Ishikawa (cell line): ENCODE data around the gene MROH8.
A peak's percentile ranks its signal among the peaks of the same experiment; 100 is the strongest.

Experiments used
- CEBPB ChIP-seq: IDR thresholded peaks from 2 replicates; pipeline ENCODE4 v1.6.1; 2012
- CREB1 ChIP-seq: IDR thresholded peaks from 2 replicates; pipeline ENCODE4 v1.6.1; 2012; ENCODE audit warnings: low read depth
- EGR1 ChIP-seq: IDR thresholded peaks from 2 replicates; pipeline ENCODE4 v1.6.1; 2012
- EP300 ChIP-seq: IDR thresholded peaks from 2 replicates; pipeline ENCODE4 v1.6.1; 2012; ENCODE audit warnings: borderline replicate concordance
- FOXM1 ChIP-seq: IDR thresholded peaks from 2 replicates; pipeline ENCODE4 v1.6.1; 2012; ENCODE audit warnings: low read depth, borderline replicate concordance
- MAX ChIP-seq: IDR thresholded peaks from 2 replicates; pipeline ENCODE4 v1.6.1; 2012
- NFIC ChIP-seq: IDR thresholded peaks from 2 replicates; pipeline ENCODE4 v1.6.1; 2012
- RAD21 ChIP-seq: IDR thresholded peaks from 2 replicates; pipeline ENCODE4 v1.6.1; 2012; ENCODE audit warnings: low read depth
- REST ChIP-seq: IDR thresholded peaks from 2 replicates; pipeline ENCODE4 v1.6.1; 2012; ENCODE audit warnings: low read depth, mild to moderate bottlenecking
- TAF1 ChIP-seq: IDR thresholded peaks from 2 replicates; pipeline ENCODE4 v1.6.1; 2012; ENCODE audit warnings: low read depth, mild to moderate bottlenecking
- TCF12 ChIP-seq: IDR thresholded peaks from 2 replicates; pipeline ENCODE4 v1.6.1; 2012; ENCODE audit warnings: low read depth
- TEAD4 ChIP-seq: IDR thresholded peaks from 2 replicates; pipeline ENCODE4 v1.6.1; 2012
- USF1 ChIP-seq: IDR thresholded peaks from 2 replicates; pipeline ENCODE4 v1.6.1; 2012
- YY1 ChIP-seq: IDR thresholded peaks from 2 replicates; pipeline ENCODE4 v1.6.1; 2012; ENCODE audit warnings: low read depth
- ZBTB7A ChIP-seq: IDR thresholded peaks from 2 replicates; pipeline ENCODE4 v1.6.1; 2012; ENCODE audit warnings: low read depth

The MROH8 gene

GRCh38 chr20:37223053-37223452 lies 43.7 kb upstream of the MROH8 start:
- TF ChIP-seq EGR1 (no peak), USF1 (peak; percentile 64), RAD21 (no peak)

DNA sequence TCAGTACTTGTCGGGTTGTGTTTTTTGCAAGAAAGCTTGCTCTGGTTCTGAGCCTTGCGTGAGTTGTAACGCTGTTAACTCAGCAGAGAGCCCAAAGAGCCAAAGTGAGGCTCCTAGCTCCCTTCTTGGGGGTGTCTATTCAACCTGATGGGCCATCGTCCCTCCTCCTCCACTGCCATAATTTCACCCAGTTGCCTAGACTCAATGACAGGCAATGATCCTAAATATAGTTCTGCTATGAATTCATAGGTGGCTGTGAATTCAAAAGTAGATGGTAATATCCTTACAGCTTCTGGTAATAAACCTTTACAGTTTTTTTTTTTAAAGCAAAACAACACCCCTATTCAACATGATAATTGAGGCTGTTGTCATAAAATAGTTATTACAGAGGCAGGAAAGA lies 42.7 kb upstream of the MROH8 start:
- TF ChIP-seq CEBPB: no peak

- TF ChIP-seq CEBPB (no peak), REST (no peak), EP300 (no peak), TAF1 (no peak), TEAD4 (no peak), RAD21 (no peak), USF1 (no peak), NFIC (no peak), FOXM1 (no peak), MAX (no peak), EGR1 (no peak), ZBTB7A (no peak), TCF12 (no peak), CREB1 (no peak), YY1 (no peak)
Observed at GRCh38 chr20:37220731-37221130, 41.4 kb upstream of the MROH8 start.

DNA sequence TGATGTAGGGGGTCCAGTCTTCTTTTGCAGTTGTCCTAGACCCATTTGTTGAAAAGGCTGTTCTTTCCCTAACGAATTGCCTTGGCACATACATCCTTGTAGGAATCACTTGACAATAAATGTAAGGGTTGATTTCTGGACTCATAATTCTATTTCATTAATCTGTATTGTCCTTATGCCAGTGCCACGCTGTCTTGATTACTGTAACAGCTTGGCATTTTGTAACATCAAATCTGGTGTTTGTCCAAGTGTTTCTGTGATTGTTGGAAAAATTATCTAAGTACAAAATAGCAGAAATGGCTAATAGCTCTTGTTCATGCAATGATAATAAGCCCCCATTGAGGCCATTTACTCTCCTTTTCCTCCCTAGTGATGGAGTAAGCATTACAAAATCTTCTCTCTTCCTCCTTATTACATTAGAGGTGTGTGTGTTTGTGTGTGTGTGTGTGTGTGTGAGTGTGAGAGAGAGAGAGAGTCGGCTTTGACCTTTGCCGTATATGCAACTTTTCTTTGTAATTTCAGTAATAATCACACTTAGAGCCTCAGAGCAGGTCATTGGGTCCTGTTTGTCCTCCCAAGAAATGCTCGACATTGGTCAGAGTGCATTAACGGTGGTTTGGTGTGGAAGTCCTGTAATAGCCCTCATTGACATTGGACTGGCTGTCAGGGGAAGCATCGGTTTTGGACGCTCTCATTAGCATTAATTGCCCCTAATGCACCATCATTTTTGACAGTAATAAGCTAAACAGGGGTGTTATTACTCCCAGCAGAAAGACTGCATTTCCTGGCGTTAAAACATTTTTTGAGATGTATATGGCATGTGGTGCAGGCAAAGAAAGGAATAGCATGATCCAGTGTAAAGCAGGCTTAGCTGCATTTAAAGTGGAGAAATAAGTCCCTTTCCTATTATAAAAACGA lies 40.7 kb upstream of the MROH8 start:
- TF ChIP-seq USF1: no peak
- TF ChIP-seq ZBTB7A: no peak
- no peak for TF ChIP-seq YY1

GRCh38 chr20:37218976-37219375 lies 39.6 kb upstream of the MROH8 start:
- TF ChIP-seq NFIC (no peak), TEAD4 (no peak), TAF1 (no peak), REST (no peak), CREB1 (no peak), YY1 (no peak), MAX (no peak)

- TF ChIP-seq MAX (no peak), EGR1 (no peak), NFIC (no peak), CEBPB (no peak), REST (no peak), FOXM1 (no peak), TCF12 (no peak), TAF1 (no peak), USF1 (no peak), YY1 (no peak), RAD21 (no peak), EP300 (no peak), ZBTB7A (no peak), TEAD4 (no peak), CREB1 (no peak)
Observed at GRCh38 chr20:37218441-37218840, 39.1 kb upstream of the MROH8 start.
